ENCODE measurements around the gene LGI4. TPM values are rescaled to one million over a fixed set of nuclear protein-coding genes. Genes with fewer than 3 reads are reported as not detected.

LGI4 gene
- total RNA-seq, 1 donor from 2014 or later: 14.2 TPM

- DNase-seq: no peak
Measured at GRCh38 chr19:35085947-35086346, 48.9 kb downstream of the LGI4 start.

- no peak for DNase-seq
Measured at GRCh38 chr19:35084509-35084762, 50.4 kb downstream of the LGI4 start.

GRCh38 chr19:35083691-35084508 is 51.0 kb downstream of the LGI4 start:
- no peak for DNase-seq

GRCh38 chr19:35081201-35081600 is 53.7 kb downstream of the LGI4 start:
- no peak for DNase-seq

- DNase-seq: no peak
Measured at GRCh38 chr19:35080613-35081170, 54.2 kb downstream of the LGI4 start.

GRCh38 chr19:35079826-35080225 is 55.0 kb downstream of the LGI4 start:
- no peak for DNase-seq

- no peak for DNase-seq
Measured at GRCh38 chr19:35077411-35078223, 57.2 kb downstream of the LGI4 start.

GRCh38 chr19:35076657-35077056 is 58.2 kb downstream of the LGI4 start:
- DNase-seq: no peak

GRCh38 chr19:35076026-35076370 is 58.9 kb downstream of the LGI4 start:
- DNase-seq: no peak

- DNase-seq: no peak
Measured at GRCh38 chr19:35075202-35076025, 59.4 kb downstream of the LGI4 start.

Small RNA genes lying within 50 kb of the gene (small RNA-seq; reads per million reads assigned to genes)
- not detected for gene AC020907.2

Other genes starting within 250 kb of the LGI4 start
- 9.8 TPM for gene ZNF30, start 208.2 kb downstream of the LGI4 start, total RNA-seq
- gene ZNF792, start 170.8 kb downstream of the LGI4 start, total RNA-seq: 19.0 TPM
- 29.6 TPM for gene GRAMD1A, start 134.7 kb downstream of the LGI4 start, total RNA-seq
- 1.1 TPM for gene SCN1B, start 104.6 kb downstream of the LGI4 start, total RNA-seq
- not detected for gene HPN, start 93.3 kb downstream of the LGI4 start, total RNA-seq
- not detected for gene FXYD3, start 19.2 kb downstream of the LGI4 start, total RNA-seq
- gene FXYD1, start 3.8 kb upstream of the LGI4 start, total RNA-seq: not detected
- gene FXYD7, start 8.2 kb upstream of the LGI4 start, total RNA-seq: 24.0 TPM
- not detected for gene FXYD5, start 19.7 kb upstream of the LGI4 start, total RNA-seq
- not detected for gene FAM187B, start 93.7 kb upstream of the LGI4 start, total RNA-seq
- 3.1 TPM for gene LSR, start 113.9 kb upstream of the LGI4 start, total RNA-seq
- gene USF2, start 133.9 kb upstream of the LGI4 start, total RNA-seq: 36.0 TPM
- gene HAMP, start 147.5 kb upstream of the LGI4 start, total RNA-seq: not detected
- 0.47 TPM for gene MAG, start 157.1 kb upstream of the LGI4 start, total RNA-seq
- gene CD22, start 194.1 kb upstream of the LGI4 start, total RNA-seq: not detected
- gene FFAR1, start 212.8 kb upstream of the LGI4 start, total RNA-seq: not detected
- gene FFAR3, start 223.4 kb upstream of the LGI4 start, total RNA-seq: not detected
- not detected for gene GPR42, start 236.0 kb upstream of the LGI4 start, total RNA-seq